Sigmoid colon (tissue), 4 donors: Measurements from ENCODE around the gene PRSS2.

ENCODE experiments used
- EP300 ChIP-seq, 4 donors: sonication (generic); formaldehyde crosslinking; IDR thresholded peaks; one replicate each; pipeline ENCODE4 v1.6.1; 2017; ENCODE audit warnings: antibody characterized with exemption in 4 of 4
- POLR2A ChIP-seq, 2 donors: fragments of 450-650 bp; IDR thresholded peaks; one replicate each; pipeline ENCODE4 v1.6.1; 2016; ENCODE audit warnings: antibody characterized with exemption in 2 of 2, mild to moderate bottlenecking in 2 of 2, moderate library complexity in 2 of 2
- POLR2AphosphoS5 ChIP-seq, 4 donors: sonication (generic); formaldehyde crosslinking; IDR thresholded peaks; one replicate each; pipeline ENCODE4 v1.6.1; 2017; ENCODE audit warnings: antibody characterized with exemption in 4 of 4
- TF ChIP-seq, protein P1 (sequence below), 4 experiments: fragments of 450-650 bp in 3 of 4; fragments of 200-600 bp in 1 of 4; IDR thresholded peaks; one replicate each; pipeline ENCODE4 v1.5.1; 2016 to 2019; ENCODE audit warnings: antibody characterized with exemption in 4 of 4, mild to moderate bottlenecking in 3 of 4, moderate library complexity in 2 of 4

DNA sequence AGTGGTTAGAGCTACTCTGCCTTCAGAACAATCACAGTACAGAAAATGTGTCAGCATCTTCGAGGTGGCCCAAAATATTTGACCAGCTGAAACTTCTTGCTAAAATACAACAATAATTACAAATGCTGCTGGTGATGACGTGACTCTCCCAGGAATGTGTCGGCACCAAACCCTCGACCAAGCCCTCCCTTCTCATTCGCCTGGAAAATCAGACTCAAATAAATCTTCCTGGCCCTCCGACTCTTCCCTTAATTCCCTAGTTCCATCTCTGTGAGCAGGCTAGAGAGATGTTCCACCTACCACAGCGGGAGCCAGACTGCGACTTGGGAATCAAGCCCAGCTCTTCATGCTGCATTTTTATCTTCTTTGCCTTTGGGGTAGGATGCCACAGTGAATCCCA is 4.1 kb downstream of the PRSS2 start:
- TF ChIP-seq POLR2A (IDR thresholded peaks at IDR 0.05) = no peak
- TF ChIP-seq, protein P1, sequence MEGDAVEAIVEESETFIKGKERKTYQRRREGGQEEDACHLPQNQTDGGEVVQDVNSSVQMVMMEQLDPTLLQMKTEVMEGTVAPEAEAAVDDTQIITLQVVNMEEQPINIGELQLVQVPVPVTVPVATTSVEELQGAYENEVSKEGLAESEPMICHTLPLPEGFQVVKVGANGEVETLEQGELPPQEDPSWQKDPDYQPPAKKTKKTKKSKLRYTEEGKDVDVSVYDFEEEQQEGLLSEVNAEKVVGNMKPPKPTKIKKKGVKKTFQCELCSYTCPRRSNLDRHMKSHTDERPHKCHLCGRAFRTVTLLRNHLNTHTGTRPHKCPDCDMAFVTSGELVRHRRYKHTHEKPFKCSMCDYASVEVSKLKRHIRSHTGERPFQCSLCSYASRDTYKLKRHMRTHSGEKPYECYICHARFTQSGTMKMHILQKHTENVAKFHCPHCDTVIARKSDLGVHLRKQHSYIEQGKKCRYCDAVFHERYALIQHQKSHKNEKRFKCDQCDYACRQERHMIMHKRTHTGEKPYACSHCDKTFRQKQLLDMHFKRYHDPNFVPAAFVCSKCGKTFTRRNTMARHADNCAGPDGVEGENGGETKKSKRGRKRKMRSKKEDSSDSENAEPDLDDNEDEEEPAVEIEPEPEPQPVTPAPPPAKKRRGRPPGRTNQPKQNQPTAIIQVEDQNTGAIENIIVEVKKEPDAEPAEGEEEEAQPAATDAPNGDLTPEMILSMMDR (IDR thresholded peaks at IDR 0.05) = no peak
- no peak for TF ChIP-seq EP300 (IDR thresholded peaks at IDR 0.05)
- TF ChIP-seq POLR2AphosphoS5 (IDR thresholded peaks at IDR 0.05) = no peak
